ENCODE measurements around the gene OSBPL5. TPM values are rescaled to one million over a fixed set of nuclear protein-coding genes. Genes with fewer than 3 reads are reported as not detected.

The OSBPL5 gene
- total and polyA plus RNA-seq, 3 experiments from 2014 or later = 2.6 to 8.5 (median 2.7) TPM

GRCh38 chr11:3188496-3189195 is 23.5 kb upstream of the OSBPL5 start:
- no peaks in the 10 kb centered on the region for H3K27me3 ChIP-seq (ENCODE audit: insufficient read depth, low read length, poor library complexity, severe bottlenecking)
- H3K4me3 ChIP-seq (ENCODE audit: low read length) = no peak overlapping the region
- H3K4me1 ChIP-seq (ENCODE audit: insufficient read depth, low read length) = no peaks in the 10 kb centered on the region
- Mint-ChIP-seq H3K4me1 (no peaks in the 10 kb centered on the region), H3K9me3 (no peaks in the 10 kb centered on the region), H3K27me3 (peaks cover 0 to 9% of the 10 kb centered on the region in 2 donors), H3K4me3 (peak overlapping the region in 1 of 7 donors; percentile 18), H3K27ac (no peak overlapping the region), H3K36me3 (no peaks in the 10 kb centered on the region)
- no peak overlapping the region for H3K27ac ChIP-seq (ENCODE audit: low read depth, low read length)
- H3K36me3 ChIP-seq (ENCODE audit: insufficient read depth, low read length) = no peaks in the 10 kb centered on the region
- DNase-seq = peak in 1 of 5 donors; percentile 17
- POLR2A ChIA-PET = no interaction called here
- H3K9me3 ChIP-seq (ENCODE audit: low read length) = no peaks in the 10 kb centered on the region
- CTCF ChIA-PET = no interaction called here

- H3K27me3 ChIP-seq (ENCODE audit: insufficient read depth, low read length, poor library complexity, severe bottlenecking) = no peaks in the 10 kb centered on the region
- H3K9me3 ChIP-seq (ENCODE audit: low read length) = no peaks in the 10 kb centered on the region
- peak in 1 of 5 donors; percentile 28 for DNase-seq
- Mint-ChIP-seq H3K9me3 (no peaks in the 10 kb centered on the region), H3K4me3 (no peak overlapping the region), H3K27me3 (peaks cover 0 to 9% of the 10 kb centered on the region in 2 donors), H3K27ac (no peak overlapping the region), H3K4me1 (no peaks in the 10 kb centered on the region), H3K36me3 (no peaks in the 10 kb centered on the region)
- CTCF ChIA-PET = no interaction called here
- no peak overlapping the region for H3K27ac ChIP-seq (ENCODE audit: low read depth, low read length)
- H3K4me1 ChIP-seq (ENCODE audit: insufficient read depth, low read length) = no peaks in the 10 kb centered on the region
- POLR2A ChIA-PET = no interaction called here
- no peaks in the 10 kb centered on the region for H3K36me3 ChIP-seq (ENCODE audit: insufficient read depth, low read length)
- H3K4me3 ChIP-seq (ENCODE audit: low read length) = no peak overlapping the region
These were observed 21.2 kb upstream of the OSBPL5 start for GRCh38 chr11:3186166-3186953.

- H3K4me1 Mint-ChIP-seq = no peaks in the 10 kb centered on the region
- peak overlapping the region in 1 of 8 donors; percentile 51 for H3K27ac Mint-ChIP-seq
- H3K36me3 Mint-ChIP-seq = no peaks in the 10 kb centered on the region
These were observed 19.7 kb upstream of the OSBPL5 start for GRCh38 chr11:3184732-3185347.

GRCh38 chr11:3183523-3183922 is 18.4 kb upstream of the OSBPL5 start:
- DNase-seq = peak in 1 of 5 donors; percentile 22
- H3K4me1 Mint-ChIP-seq = no peaks in the 10 kb centered on the region
- ChIA-PET POLR2A (no interaction called here), CTCF (no interaction called here)
- H3K27ac Mint-ChIP-seq = peak overlapping the region in 1 of 8 donors; percentile 78
- Histone ChIP-seq H3K4me3 (ENCODE audit: low read length) (no peak overlapping the region), H3K9me3 (ENCODE audit: low read length) (no peaks in the 10 kb centered on the region), H3K27me3 (ENCODE audit: insufficient read depth, low read length, poor library complexity, severe bottlenecking) (no peaks in the 10 kb centered on the region), H3K36me3 (ENCODE audit: insufficient read depth, low read length) (no peaks in the 10 kb centered on the region), H3K27ac (ENCODE audit: low read depth, low read length) (no peak overlapping the region), H3K4me1 (ENCODE audit: insufficient read depth, low read length) (no peaks in the 10 kb centered on the region)
- H3K9me3 Mint-ChIP-seq = no peaks in the 10 kb centered on the region
- H3K4me3 Mint-ChIP-seq = no peak overlapping the region
- H3K27me3 Mint-ChIP-seq = peaks cover 0 to 9% of the 10 kb centered on the region in 2 donors
- H3K36me3 Mint-ChIP-seq = no peaks in the 10 kb centered on the region

More at GRCh38 chr11:3184732-3185347, 19.7 kb upstream of the OSBPL5 start:
- no peaks in the 10 kb centered on the region for H3K27me3 ChIP-seq (ENCODE audit: insufficient read depth, low read length, poor library complexity, severe bottlenecking)
- ChIA-PET POLR2A (no interaction called here), CTCF (no interaction called here)
- no peak overlapping the region for H3K27ac ChIP-seq (ENCODE audit: low read depth, low read length)
- no peaks in the 10 kb centered on the region for H3K4me1 ChIP-seq (ENCODE audit: insufficient read depth, low read length)
- no peaks in the 10 kb centered on the region for H3K36me3 ChIP-seq (ENCODE audit: insufficient read depth, low read length)
- no peak overlapping the region for H3K4me3 Mint-ChIP-seq
- peaks cover 0 to 9% of the 10 kb centered on the region in 2 donors for H3K27me3 Mint-ChIP-seq
- H3K9me3 Mint-ChIP-seq = no peaks in the 10 kb centered on the region
- peak in 1 of 5 donors; percentile 15 for DNase-seq
- H3K9me3 ChIP-seq (ENCODE audit: low read length) = no peaks in the 10 kb centered on the region
- no peak overlapping the region for H3K4me3 ChIP-seq (ENCODE audit: low read length)

- Histone ChIP-seq H3K9me3 (ENCODE audit: low read length) (no peaks in the 10 kb centered on the region), H3K4me1 (ENCODE audit: insufficient read depth, low read length) (no peaks in the 10 kb centered on the region), H3K27me3 (ENCODE audit: insufficient read depth, low read length, poor library complexity, severe bottlenecking) (no peaks in the 10 kb centered on the region), H3K27ac (ENCODE audit: low read depth, low read length) (no peak overlapping the region), H3K36me3 (ENCODE audit: insufficient read depth, low read length) (no peaks in the 10 kb centered on the region), H3K4me3 (ENCODE audit: low read length) (no peak overlapping the region)
- Mint-ChIP-seq H3K36me3 (peaks cover 0 to 2% (median 0%) of the 10 kb centered on the region in 3 donors), H3K27ac (no peak overlapping the region), H3K4me3 (no peak overlapping the region), H3K9me3 (peaks cover 0 to 2% (median 0%) of the 10 kb centered on the region in 5 donors), H3K4me1 (no peaks in the 10 kb centered on the region), H3K27me3 (peaks cover 0 to 8% of the 10 kb centered on the region in 2 donors)
- DNase-seq = peak in 1 of 5 donors; percentile 34
- CTCF ChIA-PET = no interaction called here
- POLR2A ChIA-PET = no interaction called here
These were observed 17.3 kb upstream of the OSBPL5 start for GRCh38 chr11:3182462-3182852.

- Mint-ChIP-seq H3K27me3 (peaks cover 0 to 11% of the 10 kb centered on the region in 2 donors), H3K36me3 (peaks cover 0 to 6% (median 0%) of the 10 kb centered on the region in 3 donors), H3K27ac (no peak overlapping the region), H3K4me1 (no peaks in the 10 kb centered on the region), H3K4me3 (no peak overlapping the region), H3K9me3 (peaks cover under 1 to 5% (median 3%) of the 10 kb centered on the region in 5 donors)
- DNase-seq = no peak
- no peaks in the 10 kb centered on the region for H3K9me3 ChIP-seq (ENCODE audit: low read length)
- no peaks in the 10 kb centered on the region for H3K36me3 ChIP-seq (ENCODE audit: insufficient read depth, low read length)
- no peak overlapping the region for H3K4me3 ChIP-seq (ENCODE audit: low read length)
- ChIA-PET CTCF (no interaction called here), POLR2A (no interaction called here)
- no peaks in the 10 kb centered on the region for H3K4me1 ChIP-seq (ENCODE audit: insufficient read depth, low read length)
- no peak overlapping the region for H3K27ac ChIP-seq (ENCODE audit: low read depth, low read length)
- H3K27me3 ChIP-seq (ENCODE audit: insufficient read depth, low read length, poor library complexity, severe bottlenecking) = no peaks in the 10 kb centered on the region
These were observed 16.8 kb upstream of the OSBPL5 start for GRCh38 chr11:3181725-3182461.

GRCh38 chr11:3180869-3181268 is 15.8 kb upstream of the OSBPL5 start:
- CTCF ChIA-PET = no interaction called here
- no peaks in the 10 kb centered on the region for H3K27me3 ChIP-seq (ENCODE audit: insufficient read depth, low read length, poor library complexity, severe bottlenecking)
- peak in 1 of 5 donors; percentile 20 for DNase-seq
- H3K27me3 Mint-ChIP-seq = peaks cover 2 to 19% of the 10 kb centered on the region in 2 donors
- peaks cover 6 to 15% (median 11%) of the 10 kb centered on the region in 5 donors for H3K9me3 Mint-ChIP-seq
- POLR2A ChIA-PET = no interaction called here
- no peak overlapping the region for H3K4me3 Mint-ChIP-seq
- H3K4me1 Mint-ChIP-seq = no peaks in the 10 kb centered on the region
- no peak overlapping the region for H3K4me3 ChIP-seq (ENCODE audit: low read length)
- no peaks in the 10 kb centered on the region for H3K36me3 ChIP-seq (ENCODE audit: insufficient read depth, low read length)
- peaks cover 6% of the 10 kb centered on the region for H3K9me3 ChIP-seq (ENCODE audit: low read length)
- no peak overlapping the region for H3K27ac Mint-ChIP-seq
- H3K36me3 Mint-ChIP-seq = peaks cover 0 to 11% (median 1%) of the 10 kb centered on the region in 3 donors
- H3K27ac ChIP-seq (ENCODE audit: low read depth, low read length) = no peak overlapping the region
- no peaks in the 10 kb centered on the region for H3K4me1 ChIP-seq (ENCODE audit: insufficient read depth, low read length)

Data from CD8-positive, alpha-beta memory T cell (primary cell).